Spleen (tissue), 11 donors: Measurements from ENCODE around the gene ME3. TPM values are rescaled to one million over a fixed set of nuclear protein-coding genes. Genes with fewer than 3 reads are reported as not detected.

Experiments
- DNase-seq: peaks from one replicate; pipeline ENCODE4 v3.0.0-alpha.2; 2020
- H3K27ac ChIP-seq, 8 donors: fragments of 200-600 bp; sonication (generic) in 7 of 8; 1 replicate in 4 of 8; 2 replicates in 4 of 8; pipeline versions ENCODE4 v1.5.0 to v1.8.0; 2016 to 2021; ENCODE audit warnings: inconsistent platforms in 4 of 8, mild to moderate bottlenecking in 4 of 8, moderate library complexity in 1 of 8
- H3K27me3 ChIP-seq, 7 donors: fragments of 200-600 bp; sonication (generic) in 6 of 7; replicated peaks in 1 of 7; 1 replicate in 4 of 7; 2 replicates in 3 of 7; pipeline versions ENCODE4 v1.5.0 to v1.8.0; 2016 to 2021; ENCODE audit warnings: inconsistent platforms in 3 of 7, mild to moderate bottlenecking in 1 of 7
- H3K36me3 ChIP-seq, 6 donors: fragments of 200-600 bp; sonication (generic) in 5 of 6; 1 replicate in 4 of 6; 2 replicates in 2 of 6; pipeline versions ENCODE4 v1.5.0 to v1.8.0; 2016 to 2021; ENCODE audit warnings: inconsistent platforms in 2 of 6
- H3K4me1 ChIP-seq, 6 donors: fragments of 200-600 bp; sonication (generic) in 5 of 6; 1 replicate in 3 of 6; 2 replicates in 3 of 6; pipeline versions ENCODE4 v1.5.0 to v1.8.0; 2016 to 2021; ENCODE audit warnings: inconsistent platforms in 3 of 6
- H3K4me3 ChIP-seq, 8 donors: fragments of 200-600 bp; sonication (generic) in 7 of 8; 1 replicate in 4 of 8; 2 replicates in 4 of 8; pipeline versions ENCODE4 v1.5.0 to v1.8.0; 2016 to 2021; ENCODE audit warnings: inconsistent platforms in 4 of 8, mild to moderate bottlenecking in 4 of 8, moderate library complexity in 2 of 8
- H3K9me3 ChIP-seq, 8 donors: fragments of 200-600 bp; sonication (generic) in 7 of 8; 1 replicate in 4 of 8; 2 replicates in 4 of 8; pipeline versions ENCODE4 v1.5.0 to v1.8.0; 2016 to 2021; ENCODE audit warnings: inconsistent platforms in 4 of 8
- CTCF ChIP-seq, 11 experiments: fragments of 200-600 bp in 7 of 11; fragments of 450-650 bp in 4 of 11; sonication (generic) in 4 of 11; IDR thresholded peaks in 8 of 11; conservative IDR thresholded peaks in 3 of 11; 1 replicate in 7 of 11; 2 replicates in 4 of 11; pipeline versions ENCODE4 v1.4.0 to v1.8.0; 2016 to 2021; ENCODE audit warnings: antibody characterized with exemption in 11 of 11, inconsistent platforms in 4 of 11, mild to moderate bottlenecking in 1 of 11
- POLR2A ChIP-seq, 3 donors: fragments of 450-650 bp; IDR thresholded peaks; one replicate each; pipeline ENCODE4 v1.5.1; 2017; ENCODE audit warnings: antibody characterized with exemption in 3 of 3, mild to moderate bottlenecking in 1 of 3
- POLR2AphosphoS5 ChIP-seq, 3 donors: sonication (generic); formaldehyde crosslinking; IDR thresholded peaks; one replicate each; pipeline ENCODE4 v1.5.1; 2017; ENCODE audit warnings: antibody characterized with exemption in 3 of 3
- WGBS, 5 donors: extraction: QIAGEN DNeasy Blood & Tissue Kit in 3 of 5; methylation state at CpG; one replicate each; pipeline versions ENCODE4 v1.1.5 to v1.1.7; 2013 to 2018; 5-methylcytosine and 5-hydroxymethylcytosine counted together
- intact Hi-C: fragments of 100-400 bp; cut with DNase I; formaldehyde crosslinking; loops from one replicate; pipeline ENCODE4 v1.15.0; 2023; ENCODE audit warnings: low total_unique reads
- polyA plus RNA-seq, 3 donors: library from polyadenylated mRNA; stranded (reverse); fragments of 200-250 nt; gene quantifications; one replicate each; pipeline ENCODE4 v1.2.1, GENCODE V29; 2013
- total RNA-seq, 7 donors: library from RNA; depleted of rRNA in 3 of 7; stranded (reverse); fragments of >200 nt in 3 of 7; fragmentation: NEBNext Ultra II Directional in 4 of 7; extraction: Animal tissue kit (Norgen Biotek cat#: 25700) in 4 of 7; gene quantifications; one replicate each; pipeline versions ENCODE4 v1.1.0 to v1.2.1, GENCODE V29; 2016 to 2021
- donor health status: healthy with polysubstance abuse.
- donor health status: DM: no; HTN: no; CAD: no; lungs with moderate emphysema.
- donor health status: DM: no; HTN: no; CAD: no.
- donor health status: Bipolar disorder and iron deficiency.
- donor health status: healthy.
- donor health status: DM: no; HTN: no; CAD: no.
- donor health status: DM: yes; HTN: yes; CAD: no.

Gene ME3
- total and polyA plus RNA-seq, 10 donors = 6.4 to 25.9 (median 18.3) TPM

- no peak overlapping the region for H3K4me3 ChIP-seq
- 84 to 90% (median 86%) methylated on average over 5 of the region's 5 CpGs for WGBS, 5 donors
- intact Hi-C loops = loop anchor here (5.0 to 10.0 kb wide), 2 partner anchors 146 to 359 kb away; no protein-coding TSS in a partner anchor
- H3K27me3 ChIP-seq = no peaks in the 10 kb centered on the region
- no peaks in the 10 kb centered on the region for H3K36me3 ChIP-seq
- H3K9me3 ChIP-seq = no peaks in the 10 kb centered on the region
- TF ChIP-seq CTCF (IDR thresholded peaks at IDR 0.05 in 8 of 11, conservative IDR thresholded peaks at IDR 0.05 in 3 of 11) (no peak), POLR2AphosphoS5 (IDR thresholded peaks at IDR 0.05) (no peak), POLR2A (IDR thresholded peaks at IDR 0.05) (no peak)
- no peak for DNase-seq
- peak overlapping the region in 3 of 8 donors; percentile 3 to 51 (median 22) for H3K27ac ChIP-seq
- H3K4me1 ChIP-seq = peaks cover 0 to 31% (median 17%) of the 10 kb centered on the region in 6 donors
Measured at GRCh38 chr11:86458294-86459001, 214.0 kb downstream of the ME3 start.

- H3K9me3 ChIP-seq = no peaks in the 10 kb centered on the region
- peaks cover 0 to 26% (median 15%) of the 10 kb centered on the region in 6 donors for H3K4me1 ChIP-seq
- intact Hi-C loops = loop anchor here (5.0 to 10.0 kb wide), 2 partner anchors 148 to 361 kb away; no protein-coding TSS in a partner anchor
- H3K27ac ChIP-seq = peak overlapping the region in 5 of 8 donors; percentile 10 to 63 (median 28)
- H3K27me3 ChIP-seq = no peaks in the 10 kb centered on the region
- no peaks in the 10 kb centered on the region for H3K36me3 ChIP-seq
- H3K4me3 ChIP-seq = no peak overlapping the region
- DNase-seq = peak; percentile 87
- TF ChIP-seq POLR2A (IDR thresholded peaks at IDR 0.05) (no peak), POLR2AphosphoS5 (IDR thresholded peaks at IDR 0.05) (no peak), CTCF (IDR thresholded peaks at IDR 0.05 in 8 of 11, conservative IDR thresholded peaks at IDR 0.05 in 3 of 11) (peak; percentile 72 to 92 (median 88))
- WGBS, 5 donors = 16 to 24% (median 18%) methylated on average over 9 of the region's 9 CpGs
Measured at GRCh38 chr11:86456075-86456939, 216.1 kb downstream of the ME3 start.

- Histone ChIP-seq H3K4me3 (no peak overlapping the region), H3K9me3 (no peaks in the 10 kb centered on the region), H3K27ac (no peak overlapping the region), H3K36me3 (no peaks in the 10 kb centered on the region), H3K4me1 (peaks cover 0 to 14% (median 9%) of the 10 kb centered on the region in 6 donors), H3K27me3 (no peaks in the 10 kb centered on the region)
- TF ChIP-seq POLR2A (IDR thresholded peaks at IDR 0.05) (no peak), POLR2AphosphoS5 (IDR thresholded peaks at IDR 0.05) (no peak), CTCF (IDR thresholded peaks at IDR 0.05 in 8 of 11, conservative IDR thresholded peaks at IDR 0.05 in 3 of 11) (no peak)
- WGBS, 5 donors = 52 to 82% (median 76%) methylated on average over 2 of the region's 2 CpGs
- intact Hi-C loops = loop anchor here (10.0 kb wide), 1 partner anchor 151 kb away; no protein-coding TSS in a partner anchor
- DNase-seq = no peak
Measured at GRCh38 chr11:86453290-86454030, 219.0 kb downstream of the ME3 start.
